ENCODE measurements around the gene LRRC3.

LRRC3 gene

GRCh38 chr21:44425895-44426662 is 29.2 kb upstream of the LRRC3 start:
- H3K4me3 ChIP-seq (ENCODE audit: low read depth, low read length) = peak overlapping the region; percentile 82
- DNase-seq (ENCODE audit: low read depth) = no peak
- TF ChIP-seq CTCF (IDR thresholded peaks at IDR 0.05; ENCODE audit: control insufficient read depth, extremely low read depth, insufficient read depth) = no peak

DNA sequence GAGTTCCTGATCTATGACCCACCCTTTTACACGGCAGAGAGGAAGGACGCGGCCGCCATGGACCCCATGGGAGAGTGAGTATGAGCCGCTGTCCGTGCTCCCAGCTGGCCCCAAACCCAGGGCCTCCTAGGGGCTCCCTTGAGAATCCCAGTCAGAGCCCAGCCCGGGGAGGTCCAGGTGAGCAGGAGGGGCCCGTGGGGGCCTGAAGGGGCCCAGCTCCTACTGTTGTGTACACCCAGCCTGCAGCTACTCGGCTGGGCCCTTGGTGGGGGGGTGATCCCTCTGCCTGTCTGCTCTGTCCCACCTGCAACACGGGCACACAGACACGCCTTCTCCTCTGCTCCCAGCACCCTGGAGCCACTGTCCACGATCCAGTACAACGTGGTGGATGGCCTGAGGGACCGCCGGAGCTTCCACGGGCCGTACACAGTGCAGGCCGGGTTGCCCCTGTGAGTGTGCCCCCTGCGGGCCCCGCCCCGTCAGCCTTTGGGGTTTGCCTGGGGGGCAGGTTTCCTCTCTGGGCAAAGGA is 28.6 kb upstream of the LRRC3 start:
- TF ChIP-seq CTCF (IDR thresholded peaks at IDR 0.05; ENCODE audit: control insufficient read depth, extremely low read depth, insufficient read depth) = no peak
- H3K4me3 ChIP-seq (ENCODE audit: low read depth, low read length) = peak overlapping the region; percentile 82
- DNase-seq (ENCODE audit: low read depth) = no peak

GRCh38 chr21:44427241-44428120 is 27.8 kb upstream of the LRRC3 start:
- no peak overlapping the region for H3K4me3 ChIP-seq (ENCODE audit: low read depth, low read length)
- TF ChIP-seq CTCF (IDR thresholded peaks at IDR 0.05; ENCODE audit: control insufficient read depth, extremely low read depth, insufficient read depth) = no peak
- no peak for DNase-seq (ENCODE audit: low read depth)

- peak; percentile 91 for DNase-seq (ENCODE audit: low read depth)
- no peak for TF ChIP-seq CTCF (IDR thresholded peaks at IDR 0.05; ENCODE audit: control insufficient read depth, extremely low read depth, insufficient read depth)
- H3K4me3 ChIP-seq (ENCODE audit: low read depth, low read length) = no peak overlapping the region
Measured at GRCh38 chr21:44428281-44428960, 26.9 kb upstream of the LRRC3 start.

DNA sequence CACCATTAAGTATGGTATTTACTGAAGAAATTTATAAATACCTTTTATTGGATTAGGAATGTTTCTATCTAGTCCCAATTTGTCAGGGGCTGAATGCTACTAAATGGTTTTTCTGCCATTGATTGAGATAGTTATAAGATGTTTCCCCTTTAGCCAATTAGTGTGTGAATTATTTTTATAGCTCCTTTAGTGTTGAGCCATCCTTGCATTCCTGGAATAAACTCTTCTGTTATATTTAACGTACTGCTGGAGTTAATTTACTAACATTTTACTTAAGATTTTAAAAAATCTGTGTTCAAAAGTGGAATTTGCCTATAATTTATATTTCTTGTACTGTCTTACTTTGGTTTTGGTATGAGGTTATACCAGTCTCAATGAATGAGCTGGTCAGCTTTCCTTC is 25.4 kb upstream of the LRRC3 start:
- no peak for TF ChIP-seq CTCF (IDR thresholded peaks at IDR 0.05; ENCODE audit: control insufficient read depth, extremely low read depth, insufficient read depth)
- no peak overlapping the region for H3K4me3 ChIP-seq (ENCODE audit: low read depth, low read length)
- DNase-seq (ENCODE audit: low read depth) = no peak

DNA sequence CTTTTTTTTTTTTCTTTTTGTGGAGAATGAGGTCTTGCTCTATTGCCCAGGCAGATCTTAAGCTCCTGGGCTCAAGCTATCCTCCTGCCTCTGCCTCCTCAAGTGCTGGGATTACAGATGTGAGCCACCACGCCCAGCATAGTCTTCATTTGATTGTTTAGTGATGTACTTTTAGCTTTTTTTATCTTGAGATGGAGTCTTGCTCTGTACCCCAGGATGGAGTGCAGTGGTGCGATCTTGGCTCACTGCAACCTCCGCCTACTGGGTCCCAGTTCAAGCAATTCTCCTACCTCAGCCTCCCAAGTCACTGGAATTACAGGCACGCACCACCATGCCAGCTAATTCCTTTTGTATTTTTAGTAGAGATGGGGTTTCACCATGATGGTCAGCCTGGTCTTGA is 24.0 kb upstream of the LRRC3 start:
- H3K4me3 ChIP-seq (ENCODE audit: low read depth, low read length) = no peak overlapping the region
- no peak for DNase-seq (ENCODE audit: low read depth)
- TF ChIP-seq CTCF (IDR thresholded peaks at IDR 0.05; ENCODE audit: control insufficient read depth, extremely low read depth, insufficient read depth) = no peak
